T-helper 17 cell (primary cell): ENCODE data around the gene VTN. TPM values are rescaled to one million over a fixed set of nuclear protein-coding genes. Genes with fewer than 3 reads are reported as not detected.

ENCODE experiments used
- ATAC-seq: fragments of 150-1000 bp; cut with Tn5 transposase; 2 replicates; pipeline ENCODE4 v1.10.0; 2021; ENCODE audit warnings: mild to moderate bottlenecking, moderate library complexity
- DNase-seq, 3 donors: peaks; one replicate each; pipeline versions ENCODE4 v3.0.0 to v3.0.0-alpha.2; 2020 to 2021
- H3K9me3 ChIP-seq: one replicate; pipeline ENCODE4 v1.7.0; 2013; ENCODE audit warnings: low read length, mild to moderate bottlenecking; ENCODE audit not compliant: control insufficient read depth, poor library complexity, severe bottlenecking
- H3K27ac Mint-ChIP-seq: one replicate; pipeline ENCODE4 v1.8.0; 2022; ENCODE audit warnings: mild to moderate bottlenecking, moderate library complexity, mixed read lengths
- H3K27me3 Mint-ChIP-seq: one replicate; pipeline ENCODE4 v1.8.0; 2022; ENCODE audit warnings: mixed read lengths
- H3K36me3 Mint-ChIP-seq: one replicate; pipeline ENCODE4 v1.8.0; 2022; ENCODE audit warnings: low read depth, mixed read lengths
- H3K4me1 Mint-ChIP-seq: one replicate; pipeline ENCODE4 v1.8.0; 2022; ENCODE audit warnings: mild to moderate bottlenecking, mixed read lengths
- H3K4me3 Mint-ChIP-seq: one replicate; pipeline ENCODE4 v1.8.0; 2022; ENCODE audit warnings: mild to moderate bottlenecking, moderate library complexity, mixed read lengths
- total RNA-seq, 4 donors: library from RNA in 2 of 4; stranded (reverse) in 2 of 4; gene quantifications; one replicate each; pipeline ENCODE4 v1.2.3 and lab custom pipeline; 2022 to 2026

Gene VTN
- total RNA-seq, 2 donors from 2014 or later = 0.90 TPM; not detected in 1

DNA sequence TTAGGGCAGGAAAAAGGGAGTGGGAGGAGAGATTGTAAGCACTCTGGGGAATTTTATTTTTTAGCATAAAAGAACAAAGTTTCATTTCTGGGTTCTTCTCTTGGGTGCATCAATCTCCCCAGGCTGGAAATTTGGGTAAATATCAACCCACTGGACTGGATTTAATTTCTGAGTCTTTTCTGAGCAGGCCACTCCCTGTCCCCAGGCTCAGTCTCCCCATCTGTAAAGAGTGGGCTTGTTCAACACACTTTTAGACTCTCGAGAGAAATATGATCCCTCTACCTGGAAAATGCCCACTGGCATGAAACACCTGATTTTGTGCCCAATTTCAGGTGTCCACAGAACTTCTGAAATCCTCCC is 617 bp upstream of the VTN start:
- no peak for ATAC-seq
- H3K36me3 Mint-ChIP-seq = no peaks in the 10 kb centered on the region

DNA sequence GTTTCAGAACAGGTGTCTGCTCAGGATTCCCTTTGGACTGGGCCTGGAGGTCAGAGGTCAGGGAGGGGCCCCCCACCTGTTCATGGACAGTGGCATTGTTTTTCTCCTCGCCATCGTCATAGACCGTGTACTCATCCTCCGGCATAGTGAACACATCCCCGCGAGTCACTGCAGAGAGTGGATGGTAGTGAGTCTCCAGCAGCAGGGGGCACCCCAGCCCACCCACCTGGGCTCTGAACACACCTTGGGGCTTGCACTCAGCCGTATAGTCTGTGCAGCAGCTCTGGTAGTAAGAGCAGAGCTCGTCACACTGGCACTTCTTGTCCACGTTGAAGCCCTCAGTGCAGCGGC is 448 bp downstream of the VTN start:
- H3K27ac Mint-ChIP-seq = no peak overlapping the region

More for the DNA sequence above, 617 bp upstream of the VTN start:
- DNase-seq = no peak
- H3K4me3 Mint-ChIP-seq = peak overlapping the region; percentile 97
- H3K9me3 ChIP-seq = no peaks in the 10 kb centered on the region
- H3K27ac Mint-ChIP-seq = peak overlapping the region; percentile 85
- peaks cover 13% of the 10 kb centered on the region for H3K4me1 Mint-ChIP-seq
- no peaks in the 10 kb centered on the region for H3K27me3 Mint-ChIP-seq

DNA sequence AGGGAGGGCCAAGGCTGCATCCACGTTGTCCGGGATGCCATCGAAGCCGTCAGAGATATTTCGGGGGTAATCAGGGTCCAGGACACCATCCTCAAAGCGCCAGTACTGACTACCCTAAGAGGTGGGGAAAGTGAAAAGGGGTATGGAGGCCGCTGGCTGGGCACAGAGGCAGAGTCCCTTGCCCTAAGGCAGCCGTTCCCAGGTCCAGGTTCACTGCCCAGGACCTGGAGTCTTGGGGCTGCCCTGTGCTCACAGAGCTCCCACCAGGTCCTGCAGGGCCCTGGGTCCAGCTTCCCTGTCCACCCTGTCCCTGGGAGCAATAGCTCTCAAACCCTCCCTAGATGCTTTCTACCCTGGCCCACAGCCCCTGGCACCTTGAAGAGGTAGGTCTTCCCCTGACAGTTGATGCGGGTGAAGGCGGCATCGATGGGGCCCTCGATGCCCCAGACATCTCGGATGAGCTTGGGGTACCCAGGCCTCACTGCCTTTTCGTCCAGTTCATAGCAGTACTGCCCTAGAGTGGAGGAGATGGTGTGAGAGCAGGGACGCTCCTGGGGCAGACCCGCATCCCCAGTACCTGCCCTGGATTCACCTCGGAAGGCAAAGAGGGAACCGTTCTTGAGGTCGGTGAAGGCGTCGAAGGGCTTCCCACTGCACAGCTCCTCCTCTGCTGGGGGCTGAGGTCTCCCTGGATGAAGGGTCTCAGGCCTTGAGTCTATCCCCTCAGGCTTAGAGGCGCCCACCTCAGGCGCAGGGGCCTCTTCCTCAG is 1.0 kb downstream of the VTN start:
- no peak for ATAC-seq

More for the DNA sequence above, 448 bp downstream of the VTN start:
- H3K36me3 Mint-ChIP-seq = no peaks in the 10 kb centered on the region
- no peak for ATAC-seq
- no peaks in the 10 kb centered on the region for H3K27me3 Mint-ChIP-seq
- H3K9me3 ChIP-seq = no peaks in the 10 kb centered on the region
- no peak overlapping the region for H3K4me3 Mint-ChIP-seq
- DNase-seq = no peak
- H3K4me1 Mint-ChIP-seq = peaks cover 11% of the 10 kb centered on the region

DNA sequence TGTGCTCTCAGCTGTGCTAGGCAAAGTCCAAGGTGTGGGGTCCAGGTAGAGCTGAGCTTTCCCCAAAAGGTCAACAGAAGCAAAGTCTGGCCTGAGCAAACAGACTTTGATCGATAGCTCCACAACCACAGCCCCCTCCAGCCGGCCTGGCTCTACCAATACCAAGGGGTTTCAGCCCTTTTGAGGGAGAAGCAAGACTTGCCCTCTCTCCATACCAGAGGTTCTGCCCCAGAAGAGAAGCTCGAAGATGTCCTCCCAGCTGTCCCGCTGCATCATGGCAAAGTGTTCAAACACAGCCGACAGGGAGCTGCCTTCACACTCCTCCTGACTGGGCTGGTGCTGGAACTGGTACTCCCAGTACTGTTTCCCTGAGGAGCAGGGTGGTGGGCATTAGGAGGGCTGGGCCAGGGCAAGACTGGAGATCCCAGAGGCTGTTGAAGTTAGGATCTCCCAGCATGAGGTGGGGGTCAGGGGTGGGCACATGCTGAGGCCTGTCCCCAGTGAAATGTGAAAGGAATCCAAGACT is 1.7 kb downstream of the VTN start:
- H3K36me3 Mint-ChIP-seq = no peaks in the 10 kb centered on the region

More for the DNA sequence above, 1.0 kb downstream of the VTN start:
- no peaks in the 10 kb centered on the region for H3K36me3 Mint-ChIP-seq
- DNase-seq = no peak
- H3K9me3 ChIP-seq = no peaks in the 10 kb centered on the region
- no peaks in the 10 kb centered on the region for H3K27me3 Mint-ChIP-seq
- H3K4me1 Mint-ChIP-seq = peaks cover 11% of the 10 kb centered on the region
- no peak overlapping the region for H3K27ac Mint-ChIP-seq
- no peak overlapping the region for H3K4me3 Mint-ChIP-seq

DNA sequence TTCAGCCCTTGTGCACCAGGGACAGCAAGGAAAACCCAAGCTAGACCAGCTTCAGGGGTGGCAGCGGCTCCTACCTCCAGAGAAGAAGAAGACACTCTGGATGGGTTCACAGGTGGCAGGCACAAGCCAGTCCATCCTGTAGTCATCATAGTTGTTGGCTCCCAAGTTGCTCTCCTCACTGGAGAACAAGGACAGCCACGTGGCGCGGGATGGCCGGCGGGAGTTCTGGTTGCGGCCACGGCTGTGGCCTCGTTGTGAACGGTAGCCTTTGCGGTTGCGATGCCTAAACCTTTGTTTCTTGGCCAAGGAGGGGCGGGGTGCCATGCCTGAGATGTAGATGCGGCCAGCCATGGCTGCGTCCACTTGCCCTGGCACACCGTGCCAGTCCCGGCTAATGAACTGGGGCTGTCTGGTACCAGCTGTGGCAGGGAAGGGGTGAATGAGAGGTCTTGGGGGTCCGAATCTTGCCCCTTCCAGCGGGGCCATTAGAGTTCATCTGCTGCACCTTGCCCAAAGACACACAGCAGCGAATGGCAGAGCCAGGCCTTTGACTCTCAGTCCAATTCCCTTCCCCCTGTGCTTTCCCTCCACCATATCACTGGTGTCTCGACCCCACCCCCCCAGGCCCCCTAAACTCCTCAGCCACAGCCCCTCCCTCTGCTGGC is 2.3 kb downstream of the VTN start:
- DNase-seq (no peak), ATAC-seq (no peak)
- H3K9me3 ChIP-seq = no peaks in the 10 kb centered on the region
- H3K36me3 Mint-ChIP-seq = no peaks in the 10 kb centered on the region
- no peak overlapping the region for H3K4me3 Mint-ChIP-seq
- H3K27me3 Mint-ChIP-seq = no peaks in the 10 kb centered on the region
- peaks cover 4% of the 10 kb centered on the region for H3K4me1 Mint-ChIP-seq
- no peak overlapping the region for H3K27ac Mint-ChIP-seq

More for the DNA sequence above, 1.7 kb downstream of the VTN start:
- Mint-ChIP-seq H3K27me3 (no peaks in the 10 kb centered on the region), H3K27ac (no peak overlapping the region), H3K4me1 (peaks cover 8% of the 10 kb centered on the region), H3K4me3 (no peak overlapping the region)
- H3K9me3 ChIP-seq = no peaks in the 10 kb centered on the region
- ATAC-seq (no peak), DNase-seq (no peak)

DNA sequence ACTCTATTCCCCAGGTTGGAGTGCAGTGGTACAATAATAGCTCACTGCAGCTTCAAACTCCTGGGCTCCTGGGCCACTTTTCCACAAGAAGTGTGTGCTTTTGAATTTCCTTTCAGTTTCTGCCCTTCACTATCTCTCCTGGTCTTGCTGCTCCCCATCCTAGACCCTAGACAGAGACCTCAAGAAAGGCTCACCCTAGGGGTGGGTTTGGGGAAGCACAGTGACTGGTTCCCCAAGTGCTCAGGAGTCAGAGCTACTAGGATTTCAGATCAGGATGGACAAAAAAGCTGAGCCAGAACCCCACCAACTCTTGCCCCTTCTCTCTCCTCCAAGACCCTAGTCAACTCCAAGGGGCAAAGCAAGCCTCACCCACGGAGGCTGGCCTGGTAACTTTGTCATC is 3.5 kb downstream of the VTN start:
- Mint-ChIP-seq H3K27me3 (no peaks in the 10 kb centered on the region), H3K27ac (no peak overlapping the region), H3K36me3 (no peaks in the 10 kb centered on the region), H3K4me3 (no peak overlapping the region), H3K4me1 (peaks cover 3% of the 10 kb centered on the region)
- DNase-seq = no peak
- no peak for ATAC-seq
- H3K9me3 ChIP-seq = no peaks in the 10 kb centered on the region

DNA sequence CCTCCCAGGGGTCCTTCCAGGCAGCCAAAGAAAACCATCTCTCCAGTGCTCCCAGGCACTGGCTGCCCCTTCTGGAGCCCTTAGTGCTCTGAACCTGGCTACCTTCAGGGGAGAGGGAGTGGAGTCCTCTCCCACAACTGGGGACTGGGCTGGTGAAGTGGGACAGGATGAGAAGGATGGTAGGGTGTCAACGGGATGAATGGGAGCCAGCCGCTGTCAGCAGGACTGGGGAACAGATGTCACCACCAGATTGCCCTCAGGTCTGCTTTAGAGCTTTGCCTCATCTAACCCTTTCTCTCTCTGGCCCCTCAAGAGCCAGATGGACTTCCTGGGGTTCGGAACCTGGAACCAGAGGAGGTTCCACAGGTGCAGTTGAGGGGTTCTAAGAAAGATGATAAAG is 4.6 kb downstream of the VTN start:
- H3K27me3 Mint-ChIP-seq = no peaks in the 10 kb centered on the region
- DNase-seq (no peak), ATAC-seq (no peak)
- H3K36me3 Mint-ChIP-seq = no peaks in the 10 kb centered on the region
- H3K27ac Mint-ChIP-seq = no peak overlapping the region
- no peaks in the 10 kb centered on the region for H3K4me1 Mint-ChIP-seq
- no peaks in the 10 kb centered on the region for H3K9me3 ChIP-seq
- H3K4me3 Mint-ChIP-seq = no peak overlapping the region

DNA sequence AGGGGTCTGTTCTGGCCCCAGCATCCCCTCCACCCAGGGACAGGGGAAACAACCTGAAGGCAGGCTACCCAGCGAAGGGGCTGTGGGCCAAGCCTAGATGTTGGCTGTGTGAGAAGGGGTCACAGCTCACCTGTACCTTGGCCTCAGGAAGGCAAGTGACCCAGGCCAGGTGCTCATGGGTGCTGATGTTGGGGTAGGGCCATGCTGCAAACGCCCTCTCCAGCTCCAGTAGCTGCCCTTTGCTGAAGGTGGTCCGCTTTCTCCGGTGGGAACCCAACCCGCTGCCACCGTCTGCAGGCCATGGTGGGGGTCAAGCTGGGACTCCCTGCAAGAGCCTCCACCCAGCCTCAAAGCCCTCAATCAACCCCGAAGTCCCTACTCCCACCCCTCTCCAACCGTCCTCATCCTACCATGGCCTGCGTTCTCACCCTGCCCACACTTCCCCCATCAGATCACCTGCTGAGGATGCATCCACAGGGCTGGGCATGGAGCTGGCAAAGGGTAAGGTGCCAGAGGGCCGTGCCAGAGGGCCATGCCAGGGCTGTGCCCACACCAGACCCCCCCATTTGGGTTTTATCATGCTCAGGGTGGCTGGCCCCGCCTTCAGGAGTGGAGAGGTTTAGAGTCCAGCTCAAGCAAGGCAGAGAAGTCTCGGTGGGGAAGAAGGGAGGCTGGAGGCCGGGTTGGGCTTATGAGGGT is 5.3 kb downstream of the VTN start, which contains the start of gene SEBOX:
TSS of gene SEBOX (minus strand) at position 535 of the 699 bp plus-strand sequence. CDS start at position 487, 48 bp downstream.
- no peak within 1 kb of the TSS for H3K27ac Mint-ChIP-seq
- no peaks in the 10 kb centered on the region for H3K4me1 Mint-ChIP-seq
- no peak within 1 kb of the TSS for H3K4me3 Mint-ChIP-seq
- no peak for DNase-seq
- H3K36me3 Mint-ChIP-seq = no peaks in the 10 kb centered on the region
- no peaks in the 10 kb centered on the region for H3K9me3 ChIP-seq
- ATAC-seq = no peak
- no peaks in the 10 kb centered on the region for H3K27me3 Mint-ChIP-seq

DNA sequence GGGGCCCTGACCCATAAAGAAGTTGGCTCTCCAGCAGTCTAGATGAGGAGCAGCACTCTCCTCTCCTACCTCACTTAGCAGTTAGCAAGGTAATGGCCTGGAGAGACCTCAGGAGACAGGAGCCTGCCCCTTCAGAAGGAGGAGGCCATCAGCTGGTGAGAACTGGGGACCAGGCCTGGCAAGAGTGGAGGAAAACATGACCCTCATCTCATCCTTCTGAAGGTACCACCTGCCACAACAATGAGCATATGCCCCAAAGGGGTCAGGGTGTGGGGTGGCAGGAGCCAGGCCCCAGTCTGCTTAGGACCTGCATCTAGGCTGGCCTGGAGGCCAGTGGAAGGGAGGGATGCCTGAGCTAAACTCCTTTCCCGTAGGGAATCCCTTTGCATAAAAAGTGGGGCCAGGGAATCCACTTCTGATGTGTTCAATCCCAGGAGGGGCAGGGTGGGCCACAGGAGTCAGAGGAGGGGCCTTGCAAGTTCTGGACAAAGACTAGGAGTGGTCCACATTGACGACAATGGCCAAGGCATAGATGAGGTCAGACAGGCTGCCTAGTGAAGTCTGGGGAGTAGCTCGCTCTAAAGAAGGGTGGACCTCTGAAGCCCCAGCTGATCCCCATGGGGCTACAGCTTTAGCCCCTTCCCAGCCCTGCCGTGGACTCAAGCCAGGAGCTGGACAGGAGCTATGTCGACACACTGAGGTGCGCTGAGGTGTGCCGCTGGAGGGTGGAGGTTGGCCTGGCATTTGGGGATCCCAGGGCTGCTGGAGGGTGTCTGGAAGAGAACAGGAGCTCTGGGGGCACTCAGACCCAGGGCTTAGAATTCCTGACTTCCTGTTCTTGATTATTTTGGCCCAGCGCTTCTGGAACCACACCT is 6.1 kb downstream of the VTN start:
- Mint-ChIP-seq H3K4me1 (no peaks in the 10 kb centered on the region), H3K27me3 (no peaks in the 10 kb centered on the region), H3K27ac (no peak overlapping the region), H3K36me3 (no peaks in the 10 kb centered on the region), H3K4me3 (no peak overlapping the region)
- DNase-seq = no peak
- no peaks in the 10 kb centered on the region for H3K9me3 ChIP-seq
- ATAC-seq = no peak

DNA sequence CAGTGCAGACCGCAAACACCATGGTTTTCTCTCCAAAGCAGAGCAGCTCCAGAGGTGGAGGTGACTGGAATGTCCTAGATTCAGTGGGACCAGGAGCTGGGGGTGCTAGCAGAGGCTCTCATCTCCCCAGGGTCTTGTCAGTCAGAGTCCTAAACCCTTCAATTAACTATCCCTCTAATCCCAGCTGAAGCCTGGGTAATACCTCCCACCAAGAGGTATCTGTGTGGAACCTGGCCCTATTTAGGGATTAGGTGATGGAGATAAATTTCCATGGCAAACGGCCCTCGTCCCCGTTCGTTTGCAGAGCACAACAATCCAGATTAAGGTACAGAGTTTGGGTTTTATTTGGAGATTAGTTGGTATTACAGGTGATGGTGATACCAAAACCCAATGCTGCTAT is 6.9 kb downstream of the VTN start:
- no peaks in the 10 kb centered on the region for H3K9me3 ChIP-seq
- ATAC-seq (no peak), DNase-seq (no peak)
- no peak overlapping the region for H3K4me3 Mint-ChIP-seq
- peaks cover 3% of the 10 kb centered on the region for H3K4me1 Mint-ChIP-seq
- no peak overlapping the region for H3K27ac Mint-ChIP-seq
- no peaks in the 10 kb centered on the region for H3K27me3 Mint-ChIP-seq
- H3K36me3 Mint-ChIP-seq = no peaks in the 10 kb centered on the region

DNA sequence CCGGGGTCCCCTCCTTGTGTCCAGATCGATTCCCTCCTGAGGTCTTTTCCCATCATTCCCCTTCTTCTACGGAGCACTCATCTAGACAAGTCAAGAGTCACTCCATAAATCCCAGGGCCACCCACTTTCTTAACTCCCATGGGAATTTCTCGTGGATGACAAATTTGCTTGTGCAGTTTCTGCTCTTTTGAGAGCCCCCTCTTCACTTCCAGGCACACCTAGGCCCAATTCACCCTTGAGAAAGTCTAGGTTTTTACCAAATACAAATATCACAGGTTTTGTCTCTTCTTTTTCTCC is 12.3 kb downstream of the VTN start:
- no peaks in the 10 kb centered on the region for H3K9me3 ChIP-seq
- DNase-seq (no peak), ATAC-seq (no peak)
- H3K36me3 Mint-ChIP-seq = no peaks in the 10 kb centered on the region
- peak overlapping the region; percentile 94 for H3K4me3 Mint-ChIP-seq
- H3K27ac Mint-ChIP-seq = peak overlapping the region; percentile 94
- H3K4me1 Mint-ChIP-seq = peaks cover 26% of the 10 kb centered on the region
- H3K27me3 Mint-ChIP-seq = no peaks in the 10 kb centered on the region

DNA sequence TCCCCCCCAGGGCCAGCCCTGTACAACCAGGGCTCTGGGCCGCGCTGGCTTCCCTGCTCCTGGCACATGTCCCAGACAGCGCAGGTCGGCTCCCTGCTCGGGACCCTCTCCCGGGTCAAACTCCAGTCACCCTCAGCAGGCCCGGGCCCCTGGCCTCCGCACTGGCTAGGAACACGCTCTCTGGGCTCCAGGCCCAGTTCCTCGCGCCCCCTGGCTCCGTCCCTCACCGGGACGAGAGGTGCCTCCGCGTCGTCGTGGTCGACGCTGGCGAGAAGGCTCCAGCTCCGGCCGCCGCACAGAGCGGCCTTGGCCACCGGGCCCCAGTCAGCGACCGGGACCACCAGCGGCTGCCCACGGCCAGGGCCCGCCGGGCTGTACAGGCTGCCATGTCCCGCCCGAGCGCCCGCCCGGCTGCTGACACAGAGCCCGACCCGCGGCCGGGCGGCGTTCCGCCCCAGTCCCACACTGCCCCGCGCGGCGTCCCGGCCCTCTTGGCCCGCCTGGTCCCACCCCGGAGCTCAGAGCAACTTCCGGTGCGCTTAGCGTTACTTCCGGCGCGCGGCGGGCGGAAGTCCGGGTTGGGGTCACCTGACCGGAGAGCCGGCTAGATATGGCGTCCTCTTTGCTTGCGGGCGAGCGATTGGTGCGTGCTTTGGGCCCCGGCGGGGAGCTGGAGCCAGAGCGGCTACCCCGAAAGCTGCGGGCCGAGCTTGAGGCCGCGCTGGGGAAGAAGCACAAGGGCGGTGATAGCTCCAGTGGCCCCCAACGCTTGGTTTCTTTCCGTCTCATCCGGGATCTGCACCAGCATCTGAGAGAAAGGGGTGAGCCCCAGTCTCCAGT is 12.8 kb downstream of the VTN start, which contains the start of gene POLDIP2:
TSS of gene POLDIP2 (minus strand) at position 467 of the 840 bp plus-strand sequence. CDS start at position 388, 79 bp downstream.
- Mint-ChIP-seq H3K4me3 (peak within 1 kb of the TSS; percentile 94), H3K36me3 (no peaks in the 10 kb centered on the region), H3K27me3 (no peaks in the 10 kb centered on the region), H3K27ac (peak within 1 kb of the TSS; percentile 94), H3K4me1 (peaks cover 26% of the 10 kb centered on the region)
- H3K9me3 ChIP-seq = no peaks in the 10 kb centered on the region
- DNase-seq (peak; percentile 94 to 96 (median 94)), ATAC-seq (peak; percentile 99)
